HG03280 (cell line): ENCODE data around the gene IFT57.
A peak's percentile ranks its signal among the peaks of the same experiment; 100 is the strongest.

Source experiments
- ATAC-seq: cut with Tn5 transposase; IDR thresholded peaks from one replicate; pipeline ENCODE4 v1.9.1; 2021; ENCODE audit warnings: mild to moderate bottlenecking, moderate library complexity; ENCODE audit not compliant: unreplicated experiment

The IFT57 gene

GRCh38 chr3:108127301-108127988, 94.8 kb downstream of the IFT57 start:
- no peak for ATAC-seq

GRCh38 chr3:108126348-108126747, 95.9 kb downstream of the IFT57 start:
- ATAC-seq, result no peak

GRCh38 chr3:108125550-108126071, 96.6 kb downstream of the IFT57 start:
- ATAC-seq, result peak; percentile 54

DNA sequence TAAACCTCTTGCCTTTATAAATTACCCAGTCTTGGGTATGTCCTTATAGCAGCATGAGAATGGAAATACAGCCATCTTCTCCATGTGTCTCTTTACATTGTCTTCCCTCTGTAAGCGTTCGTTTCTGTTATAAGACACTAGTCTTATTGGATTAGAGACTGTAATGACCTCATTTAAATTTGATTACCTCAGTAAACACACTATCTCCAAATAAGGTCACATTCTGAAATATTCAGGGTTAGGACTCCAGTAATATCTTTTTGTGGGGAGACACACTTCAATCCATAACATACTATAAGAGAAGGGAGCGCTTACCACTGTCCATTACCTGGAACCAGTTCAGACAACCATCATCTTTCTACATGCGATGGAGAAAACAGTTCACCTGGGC, 97.1 kb downstream of the IFT57 start:
- no peak for ATAC-seq

DNA sequence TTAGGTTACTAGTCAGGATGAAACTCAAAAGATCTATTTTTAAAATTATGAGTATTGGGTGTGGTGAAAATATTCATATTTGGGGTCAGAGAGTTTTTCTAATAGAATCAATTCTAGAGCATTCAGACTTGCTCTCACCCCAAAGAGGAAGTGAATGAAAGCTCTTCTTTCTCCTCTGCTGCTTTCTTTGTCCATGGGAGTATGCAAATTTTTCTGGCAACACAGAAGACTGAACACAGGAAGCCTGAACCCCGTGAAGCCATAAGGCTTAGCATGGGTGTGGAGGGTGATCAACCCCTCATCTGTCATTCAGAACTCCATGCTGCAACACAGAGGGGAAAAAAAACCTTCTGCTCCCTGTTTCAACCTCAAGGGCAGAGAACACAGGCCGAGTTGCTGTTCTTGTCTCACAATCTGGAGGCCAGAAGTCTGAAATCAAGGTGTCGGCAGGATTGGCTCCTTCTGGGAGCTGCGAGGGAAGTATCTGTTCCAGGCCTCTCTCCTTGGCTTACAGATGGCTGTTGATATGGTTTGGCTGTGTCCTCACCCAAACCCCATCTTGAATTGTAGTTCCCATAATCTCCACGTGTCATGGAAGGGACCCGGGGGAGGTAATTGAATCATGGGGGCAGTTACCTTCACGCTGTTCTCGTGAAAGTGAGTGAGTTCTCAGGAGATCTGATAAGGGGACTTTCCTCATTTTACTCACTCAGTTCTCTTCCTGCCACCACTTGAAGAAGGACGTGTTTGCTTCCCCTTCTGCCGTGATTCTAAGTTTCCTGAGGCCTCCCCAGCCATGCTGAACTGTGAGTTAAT, 97.7 kb downstream of the IFT57 start:
- peak; percentile 80 for ATAC-seq

DNA sequence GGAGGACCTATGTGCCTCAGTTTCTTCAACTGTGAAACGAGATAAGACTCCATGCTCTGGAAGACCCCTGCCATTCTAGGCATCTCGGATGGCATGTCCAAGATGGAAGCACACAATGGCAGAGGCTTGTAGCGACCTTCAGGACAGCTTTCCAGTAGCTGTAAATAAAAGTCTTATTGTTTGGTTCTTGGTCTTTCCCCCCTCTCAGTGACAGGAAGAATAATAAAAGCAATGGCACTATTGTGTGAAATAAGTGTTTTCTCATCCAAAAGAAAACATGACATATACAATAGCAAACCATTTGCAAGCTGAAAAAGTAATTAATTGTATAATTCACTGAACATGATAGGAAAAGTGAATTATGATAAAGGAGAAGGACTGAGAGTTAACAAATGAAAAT, 98.9 kb downstream of the IFT57 start:
- no peak for ATAC-seq

DNA sequence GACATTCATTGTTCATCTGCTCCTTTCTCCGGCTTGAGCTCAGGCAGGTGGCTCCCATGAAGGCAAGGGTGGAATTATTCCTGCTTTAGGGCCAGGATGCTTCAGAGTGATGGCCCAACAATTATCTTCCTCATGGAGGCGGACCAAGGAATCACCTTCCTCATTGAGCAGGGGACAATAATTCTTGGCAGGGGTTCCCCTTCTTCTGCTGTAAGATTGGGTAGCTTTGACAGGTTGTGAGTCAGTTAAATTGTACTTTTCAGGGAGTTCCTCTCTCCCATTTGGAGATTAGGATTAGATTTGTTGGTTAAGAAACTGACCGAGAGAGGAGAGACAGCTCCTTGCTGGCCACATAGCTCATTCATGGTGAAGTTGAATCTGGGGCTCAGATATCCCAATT, 99.9 kb downstream of the IFT57 start:
- no peak for ATAC-seq

DNA sequence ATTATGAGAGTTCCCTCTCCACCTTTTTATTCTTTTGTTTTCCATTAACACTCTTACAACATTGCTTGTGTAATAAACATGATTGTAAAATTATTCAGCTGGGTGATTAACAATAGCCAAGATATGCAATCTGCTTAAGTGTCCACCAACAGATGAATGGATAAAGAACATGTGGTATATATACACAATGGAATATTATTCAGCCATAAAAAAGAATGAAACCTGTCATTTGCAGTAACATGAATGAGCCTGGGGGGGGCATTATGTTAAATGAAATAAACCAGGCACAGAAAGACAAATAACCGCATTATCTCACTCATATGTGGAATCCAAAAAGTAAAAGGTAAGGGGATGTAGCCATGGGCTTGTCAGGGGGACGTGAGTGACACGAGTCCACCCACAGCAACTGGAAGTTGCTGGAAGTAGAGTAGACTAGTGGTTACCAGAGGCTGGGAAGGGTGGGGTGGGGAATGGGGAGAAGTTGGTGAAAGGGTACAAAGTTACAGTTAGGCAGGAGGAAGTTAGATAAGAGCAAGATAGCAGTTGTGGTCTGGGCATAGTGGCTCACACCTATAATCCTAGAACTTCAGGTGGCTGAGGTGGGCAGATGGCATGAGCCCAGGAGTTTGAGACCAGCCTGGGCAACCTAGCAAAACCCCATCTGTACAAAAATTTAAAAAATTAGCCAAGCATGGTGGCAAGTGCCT, 102.7 kb downstream of the IFT57 start:
- ATAC-seq, result no peak

GRCh38 chr3:108118038-108118768, 104.0 kb downstream of the IFT57 start:
- no peak for ATAC-seq

GRCh38 chr3:108117241-108117775, 104.9 kb downstream of the IFT57 start:
- peak; percentile 50 for ATAC-seq

- no peak for ATAC-seq
Measured at GRCh38 chr3:108114423-108115065, 107.7 kb downstream of the IFT57 start.

GRCh38 chr3:108113975-108114374, 108.2 kb downstream of the IFT57 start:
- ATAC-seq, result no peak

DNA sequence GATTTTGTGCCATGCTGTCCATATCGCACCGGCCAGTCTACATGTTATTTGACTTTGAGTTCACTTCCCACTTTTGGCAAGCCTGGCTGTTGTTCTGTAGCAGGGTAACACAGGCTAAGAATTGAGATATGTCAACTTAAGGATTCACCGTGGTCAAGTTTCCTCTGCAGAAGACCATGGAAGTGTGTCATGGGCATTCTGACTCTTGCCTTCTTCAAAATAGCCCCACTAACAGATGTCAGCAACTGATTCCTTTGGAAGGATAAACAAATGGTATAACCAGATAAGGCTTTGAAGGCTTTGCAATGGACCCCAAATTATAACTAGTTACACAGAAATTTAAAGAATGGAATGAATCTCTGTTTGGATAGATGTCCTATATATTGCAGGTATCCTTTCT, 111.3 kb downstream of the IFT57 start:
- no peak for ATAC-seq
